Right lobe of liver (tissue), 6 donors: Measurements from ENCODE around the gene JUNB. TPM values are rescaled to one million over a fixed set of nuclear protein-coding genes. Genes with fewer than 3 reads are reported as not detected.
A peak's percentile ranks its signal among the peaks of the same experiment; 100 is the strongest.

Experiments
- ATAC-seq, 4 donors: fragments of 200-7000 bp; cut with Tn5 transposase; one replicate each; pipeline ENCODE4 v1.9.1; 2020; ENCODE audit warnings: mild to moderate bottlenecking in 4 of 4, moderate library complexity in 4 of 4
- DNase-seq, 3 donors: peaks; one replicate each; pipeline ENCODE4 v3.0.0-alpha.2; 2020
- H3K27ac ChIP-seq, 3 donors: fragments of 200-600 bp; one replicate each; pipeline ENCODE4 v1.8.0; 2022
- H3K27me3 ChIP-seq, 2 donors: fragments of 200-600 bp; one replicate each; pipeline ENCODE4 v1.8.0; 2022
- H3K36me3 ChIP-seq, 4 donors: fragments of 200-600 bp; sonication (generic) in 1 of 4; one replicate each; pipeline versions ENCODE4 v1.5.1 to v1.8.0; 2017 to 2022; ENCODE audit warnings: control low read depth in 1 of 4
- H3K4me1 ChIP-seq, 4 donors: fragments of 200-600 bp; sonication (generic) in 1 of 4; one replicate each; pipeline versions ENCODE4 v1.5.1 to v1.8.0; 2017 to 2022; ENCODE audit warnings: control low read depth in 1 of 4
- H3K4me3 ChIP-seq, 3 donors: fragments of 200-600 bp; one replicate each; pipeline ENCODE4 v1.8.0; 2022
- H3K9me3 ChIP-seq, 4 donors: fragments of 200-600 bp; sonication (generic) in 1 of 4; one replicate each; pipeline versions ENCODE4 v1.5.1 to v1.8.0; 2017 to 2022; ENCODE audit warnings: control low read depth in 1 of 4
- CTCF ChIP-seq, 4 donors: fragments of 200-600 bp in 3 of 4; fragments of 450-650 bp in 1 of 4; IDR thresholded peaks; one replicate each; pipeline versions ENCODE4 v1.5.1 to v1.8.0; 2016 to 2022; ENCODE audit warnings: antibody characterized with exemption in 4 of 4, mild to moderate bottlenecking in 2 of 4
- POLR2A ChIP-seq: fragments of 450-650 bp; IDR thresholded peaks from one replicate; pipeline ENCODE4 v1.6.1; 2017; ENCODE audit warnings: antibody characterized with exemption, mild to moderate bottlenecking
- whole genome bisulfite sequencing: methylation state at CpG from one replicate; pipeline ENCODE4 v1.1.6; 2018; ENCODE audit warnings: low coverage, low lambda C conversion rate; ENCODE audit not compliant: insufficient coverage; ENCODE audit errors: missing lambda C conversion rate; 5-methylcytosine and 5-hydroxymethylcytosine counted together
- intact Hi-C, 2 donors: fragments of 100-400 bp; cut with DNase I; formaldehyde crosslinking; loops; one replicate each; pipeline versions ENCODE4 v1.11.2 to v1.14.1; 2022
- long read RNA-seq: library from polyadenylated mRNA; unstranded; transcript quantifications from one replicate; pipeline ENCODE4 v2.0.0, GENCODE V29; 2019
- total RNA-seq, 6 experiments: library from RNA; depleted of rRNA in 2 of 6; stranded (reverse); fragments of >200 nt in 2 of 6; fragmentation: NEBNext Ultra II Directional in 3 of 6; extraction: Animal tissue kit (Norgen Biotek cat#: 25700) in 3 of 6; gene quantifications; one replicate each; pipeline versions ENCODE4 v1.1.0 to v1.2.4, GENCODE V29; 2016 to 2023
- donor health status: DM: no; HTN: yes; CAD: no.
- donor health status: DM: no; HTN: no; CAD: no.
- donor health status: DM: no; HTN: no; CAD: no.
- donor health status: DM: no; HTN: yes; CAD: no.
- donor health status: DM: no; HTN: yes; CAD: no.

Gene JUNB
- 100 to 1,000 TPM in 2 of 6 experiments, 10 to 100 TPM in 4; 10.2 to 378 (median 66.0) TPM for total RNA-seq
- long read RNA-seq, transcript JUNB-201 (1 exons, 1,820 nt) = major isoform, 14 of 14 reads
- long read RNA-seq, partial matches to known transcripts = 0 of 14 reads
- long read RNA-seq, other reads (novel, unspliced or antisense) = 0 of 14 reads

GRCh38 chr19:12791345-12792050 is at the start of gene JUNB:
Gene JUNB (plus strand): TSS chr19:12791486. CDS start chr19:12791772, 286 bp downstream.
- peak in 2 of 4 donors; percentile 4 to 15 for TF ChIP-seq CTCF (IDR thresholded peaks at IDR 0.05)
- peak; percentile 100 for TF ChIP-seq POLR2A
- peak; percentile 44 to 63 (median 56) for ATAC-seq

GRCh38 chr19:12745166-12745897 is 46.0 kb upstream of the JUNB start:
- no peaks in the 10 kb centered on the region for H3K9me3 ChIP-seq
- H3K36me3 ChIP-seq = peaks cover 0 to 10% (median 0%) of the 10 kb centered on the region in 4 donors
- no peak overlapping the region for H3K4me3 ChIP-seq
- H3K4me1 ChIP-seq = no peaks in the 10 kb centered on the region
- ATAC-seq = peak in 1 of 4 donors; percentile 30
- DNase-seq = no peak
- no peak overlapping the region for H3K27ac ChIP-seq
- intact Hi-C loops = no loop called here
- H3K27me3 ChIP-seq = no peaks in the 10 kb centered on the region
- TF ChIP-seq CTCF (IDR thresholded peaks at IDR 0.05) (no peak), POLR2A (no peak)
- 71% methylated on average over 4 of the region's 22 CpGs for WGBS

More at GRCh38 chr19:12791345-12792050, at the start of gene JUNB:
- H3K27me3 ChIP-seq = no peaks in the 10 kb centered on the region
- WGBS = 0% methylated on average over 5 of the region's 73 CpGs
- no peaks in the 10 kb centered on the region for H3K36me3 ChIP-seq
- H3K27ac ChIP-seq = peak within 1 kb of the TSS; percentile 96 to 100 (median 99)
- DNase-seq = peak; percentile 99
- H3K4me1 ChIP-seq = peaks cover 0 to 40% (median 21%) of the 10 kb centered on the region in 4 donors
- intact Hi-C loops = no loop called here
- H3K4me3 ChIP-seq = peak within 1 kb of the TSS; percentile 73 to 90 (median 81)
- no peaks in the 10 kb centered on the region for H3K9me3 ChIP-seq

GRCh38 chr19:12748489-12748888 is 42.8 kb upstream of the JUNB start:
- no peak overlapping the region for H3K27ac ChIP-seq
- WGBS = no CpG with 5 or more reads among the region's 6 CpGs
- H3K4me3 ChIP-seq = no peak overlapping the region
- TF ChIP-seq POLR2A = no peak
- TF ChIP-seq CTCF (IDR thresholded peaks at IDR 0.05) = no peak
- DNase-seq (no peak), ATAC-seq (no peak)
- H3K4me1 ChIP-seq = no peaks in the 10 kb centered on the region
- H3K27me3 ChIP-seq = no peaks in the 10 kb centered on the region
- H3K9me3 ChIP-seq = no peaks in the 10 kb centered on the region
- intact Hi-C loops = no loop called here
- peaks cover 0 to 10% (median 0%) of the 10 kb centered on the region in 4 donors for H3K36me3 ChIP-seq

GRCh38 chr19:12749938-12750521 is 41.3 kb upstream of the JUNB start:
- peaks cover 0 to 10% (median 0%) of the 10 kb centered on the region in 4 donors for H3K36me3 ChIP-seq
- H3K4me1 ChIP-seq = no peaks in the 10 kb centered on the region
- no peak overlapping the region for H3K27ac ChIP-seq
- ATAC-seq = peak in 1 of 4 donors; percentile 4
- no peaks in the 10 kb centered on the region for H3K9me3 ChIP-seq
- WGBS = 15% methylated on average over 8 of the region's 24 CpGs
- no peak overlapping the region for H3K4me3 ChIP-seq
- DNase-seq = no peak
- intact Hi-C loops = loop anchor here in 1 of 2 donors (10.0 kb wide), 1 partner anchor 45 kb away; no protein-coding TSS in a partner anchor
- no peaks in the 10 kb centered on the region for H3K27me3 ChIP-seq
- TF ChIP-seq POLR2A (no peak), CTCF (IDR thresholded peaks at IDR 0.05) (no peak)
